KMS-11 (cell line): ENCODE results near the gene AXIN1.

Experiments used
- H2AFZ ChIP-seq: fragments of 200-600 bp; sonication (generic); 2 replicates; pipeline ENCODE4 v1.6.1; 2016; ENCODE audit warnings: antibody characterized with exemption, mixed run types, low read depth
- H3K27ac ChIP-seq: fragments of 200-600 bp; sonication (generic); 2 replicates; pipeline ENCODE4 v1.6.1; 2016; ENCODE audit warnings: mild to moderate bottlenecking, mixed run types
- H3K27me3 ChIP-seq: fragments of 200-600 bp; sonication (generic); 2 replicates; pipeline ENCODE4 v1.6.1; 2017; ENCODE audit warnings: mild to moderate bottlenecking, low read depth, mixed run types, moderate library complexity; ENCODE audit not compliant: insufficient read depth
- H3K36me3 ChIP-seq: fragments of 200-600 bp; sonication (generic); 2 replicates; pipeline ENCODE4 v1.6.1; 2017; ENCODE audit warnings: mild to moderate bottlenecking, mixed run types; ENCODE audit not compliant: insufficient read depth
- H3K4me1 ChIP-seq: fragments of 200-600 bp; sonication (generic); 2 replicates; pipeline ENCODE4 v1.6.1; 2016; ENCODE audit warnings: mild to moderate bottlenecking, low read depth, mixed run types; ENCODE audit not compliant: poor library complexity, severe bottlenecking
- H3K4me2 ChIP-seq: fragments of 200-600 bp; sonication (generic); 2 replicates; pipeline ENCODE4 v1.7.0; 2016; ENCODE audit warnings: mild to moderate bottlenecking, mixed run types
- H3K4me3 ChIP-seq: fragments of 200-600 bp; sonication (generic); IDR thresholded peaks from 2 replicates; pipeline ENCODE4 v1.6.1; 2017; ENCODE audit warnings: low read depth, low read length, mixed read lengths; ENCODE audit not compliant: insufficient read depth
- H3K79me2 ChIP-seq: fragments of 200-600 bp; sonication (generic); 2 replicates; pipeline ENCODE4 v1.6.1; 2016; ENCODE audit warnings: low read depth, mixed run types; ENCODE audit not compliant: insufficient read depth
- H3K9ac ChIP-seq: fragments of 200-600 bp; sonication (generic); 2 replicates; pipeline ENCODE4 v1.6.1; 2016; ENCODE audit warnings: mild to moderate bottlenecking, mixed run types
- H4K20me1 ChIP-seq: fragments of 200-600 bp; sonication (generic); 2 replicates; pipeline ENCODE4 v1.6.1; 2016; ENCODE audit warnings: mild to moderate bottlenecking, mixed run types; ENCODE audit not compliant: insufficient read depth
- TF ChIP-seq, protein P1 (sequence below): fragments of 200-600 bp; sonication (generic); conservative IDR thresholded peaks from 2 replicates; pipeline ENCODE4 v1.6.1; 2017; ENCODE audit warnings: low read depth, mild to moderate bottlenecking, antibody characterized with exemption, low read length, moderate library complexity, mixed read lengths

The AXIN1 gene

DNA sequence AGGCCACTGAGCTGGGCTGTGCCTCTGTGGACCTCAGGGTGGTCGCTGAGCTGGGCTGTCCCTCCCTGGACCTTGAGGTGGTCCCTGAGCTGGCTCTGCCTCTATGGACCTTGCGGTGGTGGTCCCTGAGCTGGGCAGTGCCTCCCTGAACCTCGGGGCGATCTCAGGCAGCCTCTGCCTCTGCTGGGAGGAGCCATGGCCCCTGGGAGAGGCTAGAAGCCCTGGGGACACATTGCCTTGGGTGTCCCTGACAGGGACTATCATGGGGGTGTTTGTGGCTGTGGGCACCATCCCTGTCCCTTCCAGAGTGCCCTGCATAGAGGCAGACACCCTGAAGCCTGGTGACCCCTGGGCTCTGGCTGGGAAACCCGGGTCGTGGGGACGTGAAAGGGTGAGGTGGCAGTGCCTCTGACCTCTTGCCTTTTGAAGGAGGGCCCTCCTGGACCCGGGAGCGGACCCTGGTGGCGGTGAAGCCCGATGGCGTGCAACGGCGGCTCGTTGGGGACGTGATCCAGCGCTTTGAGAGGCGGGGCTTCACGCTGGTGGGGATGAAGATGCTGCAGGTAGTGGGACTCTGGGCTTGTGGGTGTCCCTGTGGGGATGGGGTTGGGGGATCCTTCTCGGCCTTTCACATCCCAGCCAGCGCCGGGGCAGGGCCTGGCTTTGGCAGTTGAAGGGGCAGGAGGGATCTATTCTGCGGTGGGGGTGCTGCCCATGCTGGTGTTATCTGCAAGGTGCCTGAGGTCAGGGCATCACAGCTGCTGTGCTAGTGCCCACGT lies 46.2 kb upstream of the AXIN1 start:
- Histone ChIP-seq H3K4me2 (no peak overlapping the region), H3K4me1 (peaks cover 21% of the 10 kb centered on the region), H3K36me3 (no peaks in the 10 kb centered on the region), H3K27me3 (peaks cover 19% of the 10 kb centered on the region), H3K4me3 (no peak overlapping the region), H4K20me1 (no peaks in the 10 kb centered on the region), H3K9ac (no peak overlapping the region), H2AFZ (no peak overlapping the region), H3K27ac (no peak overlapping the region), H3K79me2 (no peaks in the 10 kb centered on the region)
- TF ChIP-seq, protein P1, sequence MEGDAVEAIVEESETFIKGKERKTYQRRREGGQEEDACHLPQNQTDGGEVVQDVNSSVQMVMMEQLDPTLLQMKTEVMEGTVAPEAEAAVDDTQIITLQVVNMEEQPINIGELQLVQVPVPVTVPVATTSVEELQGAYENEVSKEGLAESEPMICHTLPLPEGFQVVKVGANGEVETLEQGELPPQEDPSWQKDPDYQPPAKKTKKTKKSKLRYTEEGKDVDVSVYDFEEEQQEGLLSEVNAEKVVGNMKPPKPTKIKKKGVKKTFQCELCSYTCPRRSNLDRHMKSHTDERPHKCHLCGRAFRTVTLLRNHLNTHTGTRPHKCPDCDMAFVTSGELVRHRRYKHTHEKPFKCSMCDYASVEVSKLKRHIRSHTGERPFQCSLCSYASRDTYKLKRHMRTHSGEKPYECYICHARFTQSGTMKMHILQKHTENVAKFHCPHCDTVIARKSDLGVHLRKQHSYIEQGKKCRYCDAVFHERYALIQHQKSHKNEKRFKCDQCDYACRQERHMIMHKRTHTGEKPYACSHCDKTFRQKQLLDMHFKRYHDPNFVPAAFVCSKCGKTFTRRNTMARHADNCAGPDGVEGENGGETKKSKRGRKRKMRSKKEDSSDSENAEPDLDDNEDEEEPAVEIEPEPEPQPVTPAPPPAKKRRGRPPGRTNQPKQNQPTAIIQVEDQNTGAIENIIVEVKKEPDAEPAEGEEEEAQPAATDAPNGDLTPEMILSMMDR = no peak

DNA sequence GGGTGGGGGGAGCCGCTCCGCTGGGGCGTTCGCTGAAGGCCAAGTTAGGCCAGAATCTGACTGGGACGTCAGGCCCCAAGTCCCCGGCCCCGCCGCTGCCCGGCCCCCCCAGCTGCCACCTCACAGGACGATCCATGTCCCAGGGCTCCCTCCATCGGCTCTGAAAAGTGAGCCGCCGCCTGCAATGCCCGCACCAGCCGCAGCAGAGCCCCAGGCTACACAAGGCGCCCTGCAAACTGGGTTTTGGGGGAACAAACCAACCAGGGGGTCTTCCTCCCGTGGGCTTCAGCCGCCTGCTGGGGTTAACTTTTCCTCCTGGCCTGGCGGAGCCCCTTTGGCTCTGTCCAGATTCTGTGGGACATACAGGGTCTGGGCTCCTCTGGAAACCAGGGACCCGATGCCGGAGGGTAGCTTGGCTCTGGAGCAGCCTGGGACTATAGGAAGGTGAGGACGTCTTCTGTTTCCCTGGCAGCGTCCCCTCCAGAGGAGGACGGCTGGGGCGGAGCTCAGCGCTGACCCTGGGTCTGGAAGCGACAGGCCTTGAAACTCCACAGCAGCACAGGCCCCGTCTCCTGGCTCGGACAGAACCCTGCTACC lies 45.3 kb upstream of the AXIN1 start:
- no peak overlapping the region for H3K4me2 ChIP-seq
- H3K4me1 ChIP-seq = peaks cover 21% of the 10 kb centered on the region
- no peak overlapping the region for H2AFZ ChIP-seq
- no peaks in the 10 kb centered on the region for H3K36me3 ChIP-seq
- H4K20me1 ChIP-seq = no peaks in the 10 kb centered on the region
- peaks cover 19% of the 10 kb centered on the region for H3K27me3 ChIP-seq
- TF ChIP-seq, protein P1 = no peak
- H3K79me2 ChIP-seq = no peaks in the 10 kb centered on the region
- no peak overlapping the region for H3K9ac ChIP-seq
- no peak overlapping the region for H3K4me3 ChIP-seq
- no peak overlapping the region for H3K27ac ChIP-seq

DNA sequence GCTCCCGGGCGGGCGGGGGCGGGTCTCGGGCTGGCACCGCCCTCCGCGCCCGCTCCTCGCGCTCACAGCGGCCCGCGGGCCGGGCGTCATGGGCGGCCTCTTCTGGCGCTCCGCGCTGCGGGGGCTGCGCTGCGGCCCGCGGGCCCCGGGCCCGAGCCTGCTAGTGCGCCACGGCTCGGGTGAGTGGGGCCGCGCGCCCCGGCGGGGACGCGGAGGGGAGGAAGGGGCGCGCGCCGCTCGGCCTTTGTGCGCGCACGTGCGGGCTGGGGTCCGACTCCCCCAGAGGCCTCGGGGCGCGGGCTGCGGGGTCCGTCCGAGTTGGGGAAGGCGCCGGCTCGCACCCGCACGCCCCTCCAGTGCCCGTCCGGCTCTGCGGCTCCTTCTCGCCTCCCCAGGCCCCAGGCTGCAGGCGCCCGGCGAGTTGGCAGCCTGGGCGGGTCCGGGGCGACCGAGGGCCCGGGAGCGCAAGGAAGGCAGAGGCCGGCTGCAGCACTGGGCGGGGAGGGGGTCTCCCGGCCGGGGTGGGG lies 44.7 kb upstream of the AXIN1 start, which contains the start of gene NME4:
TSS of gene NME4 (plus strand) at position 65 of the 527 bp plus-strand sequence. CDS start at position 89, 24 bp downstream.
- Histone ChIP-seq H2AFZ (no peak within 1 kb of the TSS; the same call in 1 of the 2 replicates), H3K9ac (peak within 1 kb of the TSS; percentile 61; the same call in 1 of the 2 replicates), H3K27ac (no peak within 1 kb of the TSS), H3K79me2 (no peaks in the 10 kb centered on the region), H3K36me3 (no peaks in the 10 kb centered on the region), H3K4me2 (peak within 1 kb of the TSS; percentile 31; the same call in 1 of the 2 replicates), H4K20me1 (no peaks in the 10 kb centered on the region), H3K4me3 (no peak within 1 kb of the TSS), H3K4me1 (peaks cover 15% of the 10 kb centered on the region), H3K27me3 (peaks cover 19% of the 10 kb centered on the region)
- TF ChIP-seq, protein P1 = no peak

DNA sequence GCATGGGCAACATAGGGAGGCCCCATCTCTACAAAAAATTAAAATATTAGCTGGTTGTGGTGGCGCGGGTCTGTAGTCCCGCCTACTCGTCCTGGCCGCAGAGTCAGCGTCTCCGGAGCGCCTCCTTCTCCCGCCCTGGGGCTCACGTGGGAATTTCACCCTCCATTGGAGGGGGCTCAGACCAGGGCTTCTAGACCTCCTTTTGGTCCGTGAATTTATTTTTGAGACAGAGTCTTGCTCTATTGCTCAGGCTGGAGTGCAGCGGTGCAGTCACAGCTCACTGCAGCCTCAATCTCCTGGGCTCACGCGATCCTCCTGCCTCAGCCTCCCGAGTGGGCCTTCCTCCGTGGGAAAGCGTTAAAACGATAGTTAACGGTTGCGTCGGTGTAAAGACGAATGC lies 44.1 kb upstream of the AXIN1 start:
- Histone ChIP-seq H3K27ac (no peak overlapping the region), H3K36me3 (no peaks in the 10 kb centered on the region), H2AFZ (no peak overlapping the region; the same call in 1 of the 2 replicates), H3K4me1 (peaks cover 16% of the 10 kb centered on the region), H4K20me1 (no peaks in the 10 kb centered on the region), H3K4me3 (no peak overlapping the region), H3K79me2 (no peaks in the 10 kb centered on the region), H3K9ac (no peak overlapping the region), H3K4me2 (peak overlapping the region; percentile 31; the same call in 1 of the 2 replicates), H3K27me3 (peaks cover 19% of the 10 kb centered on the region)
- TF ChIP-seq, protein P1 = no peak
